A172 (cell line): Measurements from ENCODE around the gene KRTAP9-6. TPM values are rescaled to one million over a fixed set of nuclear protein-coding genes. Genes with fewer than 3 reads are reported as not detected.

Experiments used
- total RNA-seq: library from RNA; depleted of rRNA; stranded (reverse); fragments of >200 nt; shearing (Covaris generic); gene quantifications from 2 replicates; pipeline ENCODE4 v1.2.3, GENCODE V29; 2014; rRNA removed

KRTAP9-6 gene
- total RNA-seq, 1 experiment from 2014 or later: not detected

Other genes starting within 250 kb of the KRTAP9-6 start
- not detected in 2 replicates for gene KRTAP1-5, start 238.2 kb upstream of the KRTAP9-6 start, total RNA-seq
- gene KRTAP1-4, start 235.2 kb upstream of the KRTAP9-6 start, total RNA-seq: not detected in 2 replicates
- not detected in 2 replicates for gene KRTAP1-3, start 230.5 kb upstream of the KRTAP9-6 start, total RNA-seq
- gene KRTAP1-1, start 223.9 kb upstream of the KRTAP9-6 start, total RNA-seq: not detected in 2 replicates
- gene KRTAP2-1, start 218.1 kb upstream of the KRTAP9-6 start, total RNA-seq: not detected in 2 replicates
- gene KRTAP2-2, start 210.1 kb upstream of the KRTAP9-6 start, total RNA-seq: not detected in 2 replicates
- 0.69 and 1.00 TPM in 2 replicates for gene KRTAP2-3, start 205.3 kb upstream of the KRTAP9-6 start, total RNA-seq
- not detected in 2 replicates for gene KRTAP2-4, start 199.5 kb upstream of the KRTAP9-6 start, total RNA-seq
- gene KRTAP4-7, start 181.2 kb upstream of the KRTAP9-6 start, total RNA-seq: not detected in 2 replicates
- gene KRTAP4-8, start 167.2 kb upstream of the KRTAP9-6 start, total RNA-seq: not detected in 2 replicates
- gene KRTAP4-16, start 163.2 kb upstream of the KRTAP9-6 start, total RNA-seq: not detected in 2 replicates
- 0.22 TPM in 1 of 2 replicates, not detected in the other for gene KRTAP4-9, start 160.0 kb upstream of the KRTAP9-6 start, total RNA-seq
- not detected in 2 replicates for gene KRTAP4-11, start 147.0 kb upstream of the KRTAP9-6 start, total RNA-seq
- gene KRTAP4-12, start 141.2 kb upstream of the KRTAP9-6 start, total RNA-seq: not detected in 2 replicates
- gene KRTAP4-6, start 124.8 kb upstream of the KRTAP9-6 start, total RNA-seq: not detected in 2 replicates
- gene KRTAP4-5, start 115.6 kb upstream of the KRTAP9-6 start, total RNA-seq: not detected in 2 replicates
- gene KRTAP4-4, start 104.6 kb upstream of the KRTAP9-6 start, total RNA-seq: not detected in 2 replicates
- gene KRTAP4-3, start 97.2 kb upstream of the KRTAP9-6 start, total RNA-seq: not detected in 2 replicates
- gene KRTAP4-2, start 87.2 kb upstream of the KRTAP9-6 start, total RNA-seq: not detected in 2 replicates
- 0.26 TPM in 1 of 2 replicates, not detected in the other for gene KRTAP4-1, start 80.5 kb upstream of the KRTAP9-6 start, total RNA-seq
- gene KRTAP9-1, start 75.5 kb upstream of the KRTAP9-6 start, total RNA-seq: not detected in 2 replicates
- gene KRTAP9-2, start 38.7 kb upstream of the KRTAP9-6 start, total RNA-seq: not detected in 2 replicates
- gene KRTAP9-3, start 32.9 kb upstream of the KRTAP9-6 start, total RNA-seq: not detected in 2 replicates
- not detected in 2 replicates for gene KRTAP9-8, start 27.4 kb upstream of the KRTAP9-6 start, total RNA-seq
- not detected in 2 replicates for gene KRTAP9-4, start 15.7 kb upstream of the KRTAP9-6 start, total RNA-seq
- not detected in 2 replicates for gene KRTAP9-9, start 10.0 kb upstream of the KRTAP9-6 start, total RNA-seq
- not detected in 2 replicates for gene KRTAP9-7, start 10.3 kb downstream of the KRTAP9-6 start, total RNA-seq
- gene KRTAP29-1, start 37.5 kb downstream of the KRTAP9-6 start, total RNA-seq: 0.16 TPM in 1 of 2 replicates, not detected in the other
- not detected in 2 replicates for gene KRTAP16-1, start 43.9 kb downstream of the KRTAP9-6 start, total RNA-seq
- not detected in 2 replicates for gene KRTAP17-1, start 50.3 kb downstream of the KRTAP9-6 start, total RNA-seq
- not detected in 2 replicates for gene KRT33A, start 85.5 kb downstream of the KRTAP9-6 start, total RNA-seq
- not detected in 2 replicates for gene KRT33B, start 104.4 kb downstream of the KRTAP9-6 start, total RNA-seq
- 0.31 and 1.1 TPM in 2 replicates for gene KRT34, start 116.9 kb downstream of the KRTAP9-6 start, total RNA-seq
- not detected in 2 replicates for gene KRT31, start 132.2 kb downstream of the KRTAP9-6 start, total RNA-seq
- gene KRT37, start 159.2 kb downstream of the KRTAP9-6 start, total RNA-seq: not detected in 2 replicates
- not detected in 2 replicates for gene KRT38, start 175.6 kb downstream of the KRTAP9-6 start, total RNA-seq
- 0.12 TPM in 1 of 2 replicates, not detected in the other for gene KRT32, start 202.0 kb downstream of the KRTAP9-6 start, total RNA-seq
- gene KRT35, start 215.8 kb downstream of the KRTAP9-6 start, total RNA-seq: not detected in 2 replicates
- gene KRT36, start 224.5 kb downstream of the KRTAP9-6 start, total RNA-seq: 0.05 TPM in 1 of 2 replicates, not detected in the other
- 2.7 and 2.8 TPM in 2 replicates for gene KRT13, start 240.2 kb downstream of the KRTAP9-6 start, total RNA-seq